ENCODE data around the gene CALCR.

Gene CALCR

GRCh38 chr7:93620864-93621263 is 46.3 kb upstream of the CALCR start:
- no peaks in the 10 kb centered on the region for H3K27me3 ChIP-seq (ENCODE audit: insufficient read depth, poor library complexity, severe bottlenecking)
- TF ChIP-seq SPI1 (IDR thresholded peaks at IDR 0.05; ENCODE audit: borderline replicate concordance, low read depth) (no peak), POLR2AphosphoS5 (IDR thresholded peaks at IDR 0.05; ENCODE audit: low read depth) (no peak), REST (IDR thresholded peaks at IDR 0.05; ENCODE audit: insufficient replicate concordance, low read depth) (no peak), GABPA (IDR thresholded peaks at IDR 0.05; ENCODE audit: low read depth) (no peak), CTCF (IDR thresholded peaks at IDR 0.05; ENCODE audit: insufficient read depth, low read length) (no peak)
- no peak for DNase-seq (ENCODE audit: low read depth in 1 of 2, low spot score in 1 of 2)
- no peak overlapping the region for H3K27ac ChIP-seq (replicated peaks)
- H3K4me3 ChIP-seq (replicated peaks; ENCODE audit: insufficient read depth, low read length): no peak overlapping the region

GRCh38 chr7:93620057-93620456 is 45.5 kb upstream of the CALCR start:
- Histone ChIP-seq H3K4me3 (replicated peaks; ENCODE audit: insufficient read depth, low read length) (no peak overlapping the region), H3K27me3 (ENCODE audit: insufficient read depth, poor library complexity, severe bottlenecking) (no peaks in the 10 kb centered on the region), H3K27ac (replicated peaks) (no peak overlapping the region)
- TF ChIP-seq SPI1 (IDR thresholded peaks at IDR 0.05; ENCODE audit: borderline replicate concordance, low read depth) (no peak), POLR2AphosphoS5 (IDR thresholded peaks at IDR 0.05; ENCODE audit: low read depth) (no peak), CTCF (IDR thresholded peaks at IDR 0.05; ENCODE audit: insufficient read depth, low read length) (no peak), REST (IDR thresholded peaks at IDR 0.05; ENCODE audit: insufficient replicate concordance, low read depth) (no peak), GABPA (IDR thresholded peaks at IDR 0.05; ENCODE audit: low read depth) (no peak)
- DNase-seq (ENCODE audit: low read depth in 1 of 2, low spot score in 1 of 2): no peak

GRCh38 chr7:93601363-93601762 is 26.8 kb upstream of the CALCR start:
- no peak for DNase-seq (ENCODE audit: low read depth in 1 of 2, low spot score in 1 of 2)
- H3K4me3 ChIP-seq (replicated peaks; ENCODE audit: insufficient read depth, low read length): no peak overlapping the region
- TF ChIP-seq CTCF (IDR thresholded peaks at IDR 0.05; ENCODE audit: insufficient read depth, low read length) (no peak), REST (IDR thresholded peaks at IDR 0.05; ENCODE audit: insufficient replicate concordance, low read depth) (no peak), SPI1 (IDR thresholded peaks at IDR 0.05; ENCODE audit: borderline replicate concordance, low read depth) (no peak), POLR2AphosphoS5 (IDR thresholded peaks at IDR 0.05; ENCODE audit: low read depth) (no peak), GABPA (IDR thresholded peaks at IDR 0.05; ENCODE audit: low read depth) (no peak)

More at GRCh38 chr7:93601363-93601762, 26.8 kb upstream of the CALCR start:
- H3K27me3 ChIP-seq (ENCODE audit: insufficient read depth, poor library complexity, severe bottlenecking): no peaks in the 10 kb centered on the region
- H3K27ac ChIP-seq (replicated peaks): no peak overlapping the region

Data from HL-60 (cell line).